WTC11 (cell line): ENCODE measurements around the gene THRSP. TPM values are rescaled to one million over a fixed set of nuclear protein-coding genes. Genes with fewer than 3 reads are reported as not detected.

Experiments used
- ATAC-seq: fragments of 200-7000 bp; cut with Tn5 transposase; 2 replicates; pipeline ENCODE4 v1.10.0; 2021; ENCODE audit warnings: mild to moderate bottlenecking, moderate library complexity
- CTCF ChIA-PET: fragments of 300-600 bp; sonication (Branson Sonifier 250); formaldehyde crosslinking; loops from one replicate; lab custom pipeline; 2021; ENCODE audit warnings: antibody characterized with exemption; lab: Charles Lee
- POLR2A ChIA-PET: fragments of 350-600 bp; sonication (Branson Sonifier 250); formaldehyde crosslinking; loops from one replicate; lab custom pipeline; 2021; ENCODE audit warnings: antibody characterized with exemption; lab: Charles Lee
- DNase-seq: peaks from one replicate; pipeline ENCODE4 v3.0.0; 2021; ENCODE audit warnings: low spot score
- H3K27ac Mint-ChIP-seq: 2 replicates; pipeline ENCODE4 v1.8.0; 2021; ENCODE audit warnings: mixed read lengths
- H3K27me3 Mint-ChIP-seq: 2 replicates; pipeline ENCODE4 v1.8.0; 2021; ENCODE audit warnings: low read depth, mild to moderate bottlenecking, moderate library complexity, mixed read lengths
- H3K36me3 Mint-ChIP-seq: 2 replicates; pipeline ENCODE4 v1.8.0; 2021; ENCODE audit warnings: mixed read lengths
- H3K4me1 Mint-ChIP-seq: 2 replicates; pipeline ENCODE4 v1.8.0; 2022; ENCODE audit warnings: mixed read lengths
- H3K4me3 Mint-ChIP-seq: 2 replicates; pipeline ENCODE4 v1.8.0; 2021; ENCODE audit warnings: mild to moderate bottlenecking, moderate library complexity, mixed read lengths
- H3K9me3 Mint-ChIP-seq: 2 replicates; pipeline ENCODE4 v1.8.0; 2021; ENCODE audit warnings: mixed read lengths
- CBFB ChIP-seq: sonication (generic); formaldehyde crosslinking; IDR thresholded peaks from 2 replicates; pipeline ENCODE4 v1.8.1; 2022; ENCODE audit warnings: mild to moderate bottlenecking, low read depth, missing genetic modification reagents
- ELF4 ChIP-seq: sonication (generic); formaldehyde crosslinking; IDR thresholded peaks from 2 replicates; pipeline ENCODE4 v1.8.1; 2022; ENCODE audit warnings: low read depth, mild to moderate bottlenecking, moderate library complexity, missing genetic modification reagents
- GABPB1 ChIP-seq: sonication (generic); formaldehyde crosslinking; IDR thresholded peaks from 2 replicates; pipeline ENCODE4 v1.8.1; 2023; ENCODE audit warnings: mild to moderate bottlenecking, missing genetic modification reagents
- HMGXB4 ChIP-seq: sonication (generic); formaldehyde crosslinking; IDR thresholded peaks from 2 replicates; pipeline ENCODE4 v1.8.1; 2023; ENCODE audit warnings: mild to moderate bottlenecking, moderate library complexity, missing genetic modification reagents
- NR2C2 ChIP-seq: sonication (generic); formaldehyde crosslinking; IDR thresholded peaks from 2 replicates; pipeline ENCODE4 v1.8.0; 2022; ENCODE audit warnings: mild to moderate bottlenecking, missing genetic modification reagents
- OVOL2 ChIP-seq: fragments of 250-450 bp; sonication (Bioruptor Pico); IDR thresholded peaks from 2 replicates; pipeline ENCODE4 v1.9.0; 2021; ENCODE audit warnings: mild to moderate bottlenecking, borderline replicate concordance
- RELA ChIP-seq: sonication (generic); formaldehyde crosslinking; IDR thresholded peaks from 2 replicates; pipeline ENCODE4 v1.8.1; 2022; ENCODE audit warnings: missing genetic modification reagents, mild to moderate bottlenecking, borderline replicate concordance
- SMAD3 ChIP-seq: sonication (generic); formaldehyde crosslinking; IDR thresholded peaks from 2 replicates; pipeline ENCODE4 v1.8.0; 2022; ENCODE audit warnings: missing genetic modification reagents, mild to moderate bottlenecking, borderline replicate concordance
- SOX15 ChIP-seq: fragments of 250-450 bp; sonication (Bioruptor Pico); IDR thresholded peaks from 2 replicates; pipeline ENCODE4 v1.9.0; 2021; ENCODE audit warnings: mild to moderate bottlenecking
- STAT6 ChIP-seq: sonication (generic); formaldehyde crosslinking; conservative IDR thresholded peaks from 2 replicates; pipeline ENCODE4 v1.8.1; 2023; ENCODE audit warnings: mild to moderate bottlenecking, low read depth, missing genetic modification reagents, moderate library complexity
- ZNF121 ChIP-seq: sonication (generic); formaldehyde crosslinking; IDR thresholded peaks from 2 replicates; pipeline ENCODE4 v1.8.0; 2023; ENCODE audit warnings: missing genetic modification reagents
- ZNF219 ChIP-seq: sonication (generic); formaldehyde crosslinking; IDR thresholded peaks from 2 replicates; pipeline ENCODE4 v1.8.0; 2023; ENCODE audit warnings: missing genetic modification reagents, mild to moderate bottlenecking, borderline replicate concordance
- ZNF232 ChIP-seq: sonication (generic); formaldehyde crosslinking; IDR thresholded peaks from 2 replicates; pipeline ENCODE4 v1.8.0; 2022; ENCODE audit warnings: mild to moderate bottlenecking, missing genetic modification reagents
- total RNA-seq: library from RNA; stranded (reverse); gene quantifications from 3 replicates; pipeline ENCODE4 v1.2.3, GENCODE V29; 2021
- TF ChIP-seq, protein P1 (sequence below): sonication (generic); formaldehyde crosslinking; IDR thresholded peaks from 2 replicates; pipeline ENCODE4 v1.8.1; 2022; ENCODE audit warnings: mild to moderate bottlenecking, missing genetic modification reagents, moderate library complexity, borderline replicate concordance
- TF ChIP-seq, protein P2 (sequence below): fragments of 250-450 bp; sonication (Bioruptor Pico); conservative IDR thresholded peaks from 2 replicates; pipeline ENCODE4 v1.9.0; 2021; ENCODE audit warnings: mild to moderate bottlenecking
- TF ChIP-seq, protein P3 (sequence below): sonication (generic); formaldehyde crosslinking; IDR thresholded peaks from 2 replicates; pipeline ENCODE4 v1.8.0; 2022; ENCODE audit warnings: mild to moderate bottlenecking, missing genetic modification reagents

The THRSP gene
- total RNA-seq, 1 experiment from 2014 or later, result not detected

DNA sequence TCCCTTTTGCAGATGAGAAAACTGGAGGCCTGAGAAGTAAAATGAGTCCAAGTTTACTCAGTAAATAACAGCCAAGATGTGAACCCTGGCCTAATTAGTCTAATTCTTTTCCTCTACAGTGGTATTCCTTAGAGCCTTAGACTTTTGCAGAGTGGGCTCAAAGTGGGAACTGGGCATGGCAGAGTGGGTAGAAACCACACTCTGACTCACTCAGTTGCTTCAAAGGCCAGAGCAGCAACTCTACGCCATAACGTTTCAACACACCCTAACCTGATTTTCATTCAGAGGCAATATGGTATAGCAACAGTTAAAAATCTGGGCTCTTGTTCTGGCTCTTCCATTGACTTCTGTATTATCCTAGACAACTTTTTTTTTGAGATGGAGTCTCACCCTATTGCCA, 2.8 kb downstream of the THRSP start (continued):
- TF ChIP-seq OVOL2 (CRISPR knock-in tag), result no peak
- TF ChIP-seq, protein P1, sequence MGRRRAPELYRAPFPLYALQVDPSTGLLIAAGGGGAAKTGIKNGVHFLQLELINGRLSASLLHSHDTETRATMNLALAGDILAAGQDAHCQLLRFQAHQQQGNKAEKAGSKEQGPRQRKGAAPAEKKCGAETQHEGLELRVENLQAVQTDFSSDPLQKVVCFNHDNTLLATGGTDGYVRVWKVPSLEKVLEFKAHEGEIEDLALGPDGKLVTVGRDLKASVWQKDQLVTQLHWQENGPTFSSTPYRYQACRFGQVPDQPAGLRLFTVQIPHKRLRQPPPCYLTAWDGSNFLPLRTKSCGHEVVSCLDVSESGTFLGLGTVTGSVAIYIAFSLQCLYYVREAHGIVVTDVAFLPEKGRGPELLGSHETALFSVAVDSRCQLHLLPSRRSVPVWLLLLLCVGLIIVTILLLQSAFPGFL (CRISPR knock-in tag), result no peak
- TF ChIP-seq, protein P2, sequence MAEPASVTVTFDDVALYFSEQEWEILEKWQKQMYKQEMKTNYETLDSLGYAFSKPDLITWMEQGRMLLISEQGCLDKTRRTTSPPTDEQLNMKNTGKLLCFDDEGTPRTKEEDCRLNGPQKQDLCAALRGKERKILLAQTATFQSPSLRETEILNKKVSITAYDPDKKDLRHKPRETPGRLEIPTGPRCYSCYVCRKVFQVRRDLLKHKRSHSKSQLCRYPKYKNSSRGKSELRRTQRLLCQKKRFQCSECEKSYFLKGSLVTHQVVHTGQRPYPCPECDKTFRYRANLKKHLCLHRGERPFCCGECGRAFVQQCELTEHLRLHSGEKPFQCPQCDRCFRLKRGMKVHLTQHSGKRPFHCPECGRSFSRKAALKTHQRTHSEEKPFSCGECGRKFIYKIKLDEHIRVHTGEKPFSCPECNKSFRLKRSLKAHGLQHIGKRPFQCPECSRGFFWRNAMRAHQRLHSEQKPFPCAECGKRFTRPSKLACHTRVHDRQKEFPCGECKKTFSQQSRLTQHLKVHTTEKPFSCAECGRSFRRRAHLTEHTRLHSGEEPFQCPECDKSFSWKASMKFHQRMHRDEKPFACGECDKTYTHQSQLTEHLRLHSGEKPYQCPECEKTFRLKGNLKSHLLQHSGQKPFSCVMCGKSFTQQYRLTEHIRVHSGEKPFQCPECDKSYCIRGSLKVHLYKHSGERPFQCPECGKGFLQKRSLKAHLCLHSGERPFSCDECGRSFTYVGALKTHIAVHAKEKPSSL, result no peak
- no peak for TF ChIP-seq ZNF232 (CRISPR knock-in tag)

DNA sequence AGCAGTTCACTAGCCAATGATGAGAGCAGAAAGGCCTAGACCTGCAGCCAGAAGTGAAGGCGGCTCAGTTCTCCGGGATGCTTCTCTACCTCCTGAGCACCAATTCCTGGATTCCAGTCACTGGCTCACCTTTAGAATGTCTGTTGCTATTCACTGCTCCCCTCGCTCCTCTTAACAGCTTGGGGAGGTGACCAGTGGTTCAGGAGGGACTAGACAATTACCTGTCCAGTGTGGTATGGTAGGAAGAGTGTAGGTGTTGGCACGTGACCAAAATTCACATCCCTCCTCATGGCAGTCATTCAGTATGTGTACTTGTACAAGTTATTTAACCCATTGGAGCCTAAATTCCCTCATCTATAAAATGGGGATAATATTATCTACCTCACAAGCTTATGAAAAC, 4.0 kb downstream of the THRSP start:
- ATAC-seq, result no peak
- Mint-ChIP-seq H3K4me1 (no peaks in the 10 kb centered on the region), H3K27me3 (no peaks in the 10 kb centered on the region), H3K9me3 (peaks cover 6% of the 10 kb centered on the region; the same call in 1 of the 2 replicates), H3K4me3 (no peak overlapping the region), H3K36me3 (peaks cover 38% of the 10 kb centered on the region), H3K27ac (no peak overlapping the region)
- no peak for TF ChIP-seq STAT6 (CRISPR knock-in tag)
- TF ChIP-seq, protein P2, result no peak
- ChIA-PET POLR2A (no interaction called here), CTCF (interaction anchor here (0.7 to 1.6 kb wide), 2 partner anchors 24 to 73 kb away, joined by 3 to 5 read pairs; partner anchors contain the start of gene INTS4)
- DNase-seq, result no peak

DNA sequence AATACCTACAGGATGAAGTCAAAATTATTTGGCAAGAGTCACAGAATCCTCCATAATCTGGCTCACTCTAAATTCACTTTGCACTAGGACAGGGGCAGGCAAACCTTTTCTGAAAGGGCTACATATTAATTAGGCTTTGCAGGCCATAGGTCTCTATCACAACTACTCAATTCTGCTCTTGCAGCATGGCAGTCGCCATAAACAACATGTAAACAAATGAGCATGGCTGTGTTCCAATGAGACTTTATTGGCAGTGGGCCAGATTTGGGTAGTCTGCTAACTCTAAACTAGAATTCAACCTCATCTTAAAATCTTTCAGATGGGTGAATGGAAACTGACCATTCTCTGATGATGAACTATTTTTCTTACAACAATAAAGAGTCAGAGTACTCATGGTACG, 5.8 kb downstream of the THRSP start:
- Mint-ChIP-seq H3K4me1 (no peaks in the 10 kb centered on the region), H3K27ac (no peak overlapping the region), H3K9me3 (peaks cover 6% of the 10 kb centered on the region; the same call in 1 of the 2 replicates), H3K36me3 (peaks cover 40% of the 10 kb centered on the region), H3K4me3 (no peak overlapping the region), H3K27me3 (no peaks in the 10 kb centered on the region)
- no peak for ATAC-seq
- CTCF ChIA-PET, result interaction anchor here (1.6 kb wide), 1 partner anchor 23 kb away, joined by 6 read pairs; no protein-coding TSS in a partner anchor
- POLR2A ChIA-PET, result no interaction called here
- DNase-seq, result no peak
- no peak for TF ChIP-seq NR2C2 (CRISPR knock-in tag)
- TF ChIP-seq HMGXB4 (CRISPR knock-in tag), result no peak
- no peak for TF ChIP-seq OVOL2 (CRISPR knock-in tag)
- TF ChIP-seq, protein P3, sequence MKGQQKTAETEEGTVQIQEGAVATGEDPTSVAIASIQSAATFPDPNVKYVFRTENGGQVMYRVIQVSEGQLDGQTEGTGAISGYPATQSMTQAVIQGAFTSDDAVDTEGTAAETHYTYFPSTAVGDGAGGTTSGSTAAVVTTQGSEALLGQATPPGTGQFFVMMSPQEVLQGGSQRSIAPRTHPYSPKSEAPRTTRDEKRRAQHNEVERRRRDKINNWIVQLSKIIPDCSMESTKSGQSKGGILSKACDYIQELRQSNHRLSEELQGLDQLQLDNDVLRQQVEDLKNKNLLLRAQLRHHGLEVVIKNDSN (CRISPR knock-in tag), result no peak
- no peak for TF ChIP-seq ZNF121 (CRISPR knock-in tag)
- no peak for TF ChIP-seq RELA (CRISPR knock-in tag)
- TF ChIP-seq CBFB (CRISPR knock-in tag), result no peak
- TF ChIP-seq ZNF219 (CRISPR knock-in tag), result no peak
- no peak for TF ChIP-seq SMAD3 (CRISPR knock-in tag)
- no peak for TF ChIP-seq SOX15 (CRISPR knock-in tag)
- TF ChIP-seq GABPB1 (CRISPR knock-in tag), result no peak
- no peak for TF ChIP-seq ELF4 (CRISPR knock-in tag)
- TF ChIP-seq, all 79 proteins: peak for 0
